D341Med (cell line): ENCODE results near the gene SLC9A2.
A peak's percentile ranks its signal among the peaks of the same experiment; 100 is the strongest.

ENCODE experiments used
- DNase-seq: peaks from one replicate; pipeline ENCODE4 v3.0.0; 2012; ENCODE audit warnings: low spot score

The SLC9A2 gene

GRCh38 chr2:102618452-102619413 is 620 bp upstream of the SLC9A2 start:
- peak; percentile 31 for DNase-seq

DNA sequence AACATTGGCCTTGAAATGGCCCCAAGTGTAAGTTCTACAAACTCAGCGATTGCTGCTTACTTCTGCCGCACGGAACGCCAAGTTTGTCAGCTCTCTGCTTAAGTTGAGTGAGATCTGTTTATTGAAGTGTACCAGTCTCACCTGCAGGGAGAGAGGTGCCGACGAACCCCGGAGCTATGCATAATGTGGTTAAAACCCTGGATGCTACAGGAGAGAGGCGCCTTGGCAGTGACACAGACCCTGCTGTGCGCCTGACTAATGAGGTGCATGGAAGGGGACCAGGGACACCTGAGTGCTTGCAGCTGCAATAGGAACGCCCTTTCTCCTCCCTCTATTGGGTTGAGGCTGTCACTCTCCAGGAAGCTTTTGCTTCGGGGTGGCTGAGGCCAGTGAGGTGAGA is 979 bp downstream of the SLC9A2 start:
- DNase-seq = no peak

DNA sequence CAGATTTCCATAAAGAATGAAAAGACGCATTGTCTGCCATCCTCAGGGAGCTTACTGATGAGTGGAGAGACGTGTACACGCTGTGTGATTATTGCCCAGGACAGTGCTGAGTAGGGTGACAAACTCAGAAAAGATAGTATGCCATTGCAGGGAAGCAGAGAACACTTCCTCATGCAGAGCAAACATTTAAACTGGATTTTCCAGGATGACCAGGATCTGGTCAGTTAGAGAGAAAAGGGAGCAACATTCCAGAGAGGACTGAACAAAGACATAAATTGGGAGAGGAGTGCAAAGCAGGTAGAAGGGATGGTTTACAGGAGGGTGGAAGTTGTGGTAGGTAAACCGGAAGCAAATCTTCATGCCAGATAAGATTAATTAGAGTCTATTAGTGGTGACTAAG is 2.3 kb downstream of the SLC9A2 start:
- no peak for DNase-seq

DNA sequence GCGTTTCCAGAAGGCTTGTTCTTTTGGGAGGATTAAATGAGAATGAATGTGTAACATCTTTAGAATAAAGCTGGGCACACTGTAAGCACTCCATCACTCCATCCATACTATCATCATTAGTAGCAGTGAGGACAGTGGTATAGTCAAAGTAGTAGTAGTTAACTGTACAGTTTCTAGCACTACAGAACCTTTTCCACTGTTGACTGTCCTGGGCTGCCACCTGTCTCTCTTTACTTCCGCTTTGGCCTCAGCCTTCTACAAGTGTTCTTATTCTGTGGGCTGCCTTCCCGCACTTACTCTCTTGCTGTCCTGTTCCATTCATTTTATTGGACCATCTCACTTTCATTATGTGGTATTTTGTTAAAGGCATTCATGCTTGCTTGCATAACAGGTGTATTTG is 3.3 kb downstream of the SLC9A2 start:
- DNase-seq = no peak

- no peak for DNase-seq
Observed at GRCh38 chr2:102630458-102630857, 11.1 kb downstream of the SLC9A2 start.

GRCh38 chr2:102632380-102633175 is 13.2 kb downstream of the SLC9A2 start:
- DNase-seq = no peak

DNA sequence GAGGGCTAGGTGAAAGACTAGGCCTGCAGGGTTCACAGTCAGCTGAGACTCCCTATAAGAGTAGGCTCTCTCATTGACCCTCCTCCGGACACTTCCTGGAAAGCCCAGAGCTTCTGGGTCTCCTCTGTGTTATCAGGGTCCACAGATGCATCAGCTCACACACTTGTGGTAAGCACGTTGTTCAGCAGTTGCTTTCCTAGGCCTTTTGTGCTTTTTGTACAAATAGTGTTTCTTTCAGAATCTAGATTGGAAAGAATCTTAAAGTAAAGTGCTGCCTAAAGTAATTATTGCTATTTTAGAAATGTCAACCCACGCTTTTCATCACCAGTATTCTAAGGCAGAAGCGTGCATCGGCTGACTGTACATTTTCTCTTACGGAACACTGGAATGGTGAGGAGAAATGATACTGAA is 15.5 kb downstream of the SLC9A2 start:
- no peak for DNase-seq

DNA sequence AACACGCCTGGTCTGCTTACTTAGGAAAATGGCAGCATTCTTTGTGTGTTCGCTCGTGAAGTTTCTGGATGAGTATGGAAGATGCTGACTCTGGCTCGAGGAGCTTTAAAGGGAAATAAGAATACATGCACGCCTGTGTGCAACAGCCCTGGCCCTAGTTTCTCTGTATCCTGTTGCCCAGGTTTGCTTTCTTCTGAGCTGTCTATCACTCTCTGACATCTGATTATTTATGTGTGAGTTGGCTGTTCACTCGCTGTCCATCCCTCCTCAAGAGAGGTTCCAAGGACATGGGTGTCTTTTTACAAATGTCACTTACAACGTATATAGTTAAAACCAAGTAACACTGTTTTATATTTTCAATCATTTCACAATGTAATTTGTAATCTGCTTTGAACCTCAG is 16.0 kb downstream of the SLC9A2 start:
- DNase-seq = no peak

- DNase-seq = no peak
Observed at GRCh38 chr2:102636283-102636907, 17.0 kb downstream of the SLC9A2 start.

GRCh38 chr2:102637358-102637757 is 18.0 kb downstream of the SLC9A2 start:
- no peak for DNase-seq

- DNase-seq = no peak
Observed at GRCh38 chr2:102639429-102639828, 20.1 kb downstream of the SLC9A2 start.

DNA sequence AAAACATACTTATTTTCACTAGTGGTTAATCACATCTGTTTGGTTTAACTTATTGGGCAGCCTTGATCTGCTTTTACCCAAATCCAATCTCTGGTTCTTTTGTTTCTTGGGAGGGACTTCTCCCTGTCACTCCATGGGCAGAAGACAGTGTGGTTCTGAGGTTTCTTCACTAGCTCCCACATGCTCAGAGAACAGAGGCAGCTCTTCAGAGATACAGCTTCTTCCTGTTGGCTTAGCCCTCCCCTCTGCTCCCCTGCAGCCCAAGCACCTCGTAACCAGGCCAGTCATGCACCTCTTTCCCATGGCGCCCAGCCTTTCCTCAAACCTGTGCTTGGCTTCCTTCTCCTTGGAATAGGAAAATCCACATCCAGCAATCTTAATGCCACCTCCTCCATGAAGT is 32.8 kb downstream of the SLC9A2 start:
- no peak for DNase-seq

DNA sequence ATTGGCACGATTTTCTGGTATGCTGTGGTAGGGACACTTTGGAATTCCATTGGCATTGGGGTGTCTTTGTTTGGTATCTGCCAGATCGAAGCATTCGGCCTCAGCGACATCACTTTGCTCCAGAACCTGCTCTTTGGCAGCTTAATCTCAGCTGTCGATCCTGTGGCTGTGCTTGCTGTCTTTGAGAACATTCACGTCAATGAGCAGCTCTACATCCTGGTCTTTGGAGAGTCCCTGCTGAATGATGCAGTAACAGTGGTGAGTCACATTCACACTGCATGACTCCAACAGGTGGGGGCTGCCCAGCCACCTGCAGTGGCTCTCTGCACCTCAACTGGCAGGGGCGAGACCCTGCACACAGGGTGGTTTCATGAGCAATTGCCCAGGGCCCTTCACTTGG is 38.4 kb downstream of the SLC9A2 start:
- no peak for DNase-seq

DNA sequence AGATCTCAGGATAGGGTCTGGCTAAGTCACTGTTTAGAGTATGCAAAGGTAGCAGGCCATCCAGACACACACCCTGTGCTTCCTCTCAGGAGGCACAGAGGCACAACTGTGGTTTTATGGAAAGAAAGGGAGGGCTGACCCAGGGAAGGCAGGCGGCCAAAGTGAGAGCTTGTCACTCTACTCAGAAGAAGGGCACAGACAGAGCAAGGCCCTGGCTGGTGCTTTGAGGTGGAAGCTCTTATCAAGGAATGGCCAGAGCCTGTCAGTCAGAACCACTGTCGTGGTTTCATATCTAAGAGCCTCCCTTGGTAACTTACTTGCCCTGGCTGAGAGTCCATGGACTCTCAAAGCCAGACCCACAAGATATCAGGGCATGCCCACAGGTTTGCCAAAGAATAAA is 40.7 kb downstream of the SLC9A2 start:
- no peak for DNase-seq

DNA sequence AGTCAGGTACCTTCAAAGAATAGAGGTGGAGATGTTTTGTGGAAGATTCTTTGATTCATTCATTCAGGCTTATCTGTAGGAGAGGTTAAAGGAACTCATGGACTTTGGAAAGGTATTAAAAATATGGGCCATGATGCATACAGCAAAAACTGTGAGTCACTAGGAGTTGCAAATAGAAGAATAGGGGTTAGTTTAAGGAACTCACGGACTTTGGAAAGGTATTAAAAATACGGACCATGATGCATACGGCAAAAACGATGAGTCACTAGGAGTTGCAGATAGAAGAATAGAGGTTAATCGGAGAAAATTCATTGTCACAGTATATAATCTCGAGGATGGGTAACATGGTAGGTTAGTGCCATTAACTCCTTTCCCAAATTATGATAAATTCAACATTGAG is 41.2 kb downstream of the SLC9A2 start:
- DNase-seq = no peak

GRCh38 chr2:102661846-102662245 is 42.5 kb downstream of the SLC9A2 start:
- DNase-seq = no peak

GRCh38 chr2:102662833-102663232 is 43.5 kb downstream of the SLC9A2 start:
- DNase-seq = no peak

- DNase-seq = no peak
Observed at GRCh38 chr2:102663381-102663780, 44.0 kb downstream of the SLC9A2 start.

DNA sequence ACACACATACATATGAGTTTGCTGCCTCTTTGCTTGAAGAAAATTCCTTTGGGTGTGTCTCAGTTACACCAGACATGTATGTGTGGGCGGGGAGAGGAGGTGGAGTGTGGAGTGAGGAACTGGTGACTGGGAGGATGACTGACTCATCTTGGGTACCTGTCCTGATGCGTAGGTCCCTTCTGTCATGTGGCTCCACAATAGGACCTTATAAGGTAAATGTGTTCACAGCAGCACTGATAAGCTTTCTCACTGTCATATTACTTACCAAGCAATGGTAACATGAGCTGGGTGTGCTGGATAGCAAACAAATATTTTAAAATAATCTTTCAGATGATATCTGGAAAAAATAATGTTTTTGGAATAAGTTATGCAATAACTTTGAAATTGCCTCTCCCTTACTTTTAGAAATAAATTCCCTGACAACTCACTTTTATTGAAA is 45.1 kb downstream of the SLC9A2 start:
- DNase-seq = no peak

GRCh38 chr2:102667072-102667471 is 47.7 kb downstream of the SLC9A2 start:
- DNase-seq = no peak

DNA sequence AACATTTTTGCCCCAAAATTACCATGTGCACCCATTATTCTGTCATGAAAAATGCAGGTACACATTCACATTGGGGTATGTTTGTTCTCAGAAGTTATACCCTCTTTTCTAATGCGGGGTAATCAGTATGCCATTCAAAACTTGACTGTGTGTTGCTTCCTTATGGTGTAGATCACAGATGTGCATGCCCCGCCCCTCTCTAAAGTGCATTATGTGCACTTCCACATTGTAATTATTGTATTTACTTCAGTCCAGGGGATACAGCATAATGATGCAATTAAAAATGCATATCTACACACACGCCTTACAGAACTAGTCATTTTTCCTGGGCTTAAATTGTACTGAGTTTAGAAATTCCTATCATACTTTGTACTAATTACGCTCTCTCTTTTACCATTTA is 48.8 kb downstream of the SLC9A2 start:
- DNase-seq = no peak

DNA sequence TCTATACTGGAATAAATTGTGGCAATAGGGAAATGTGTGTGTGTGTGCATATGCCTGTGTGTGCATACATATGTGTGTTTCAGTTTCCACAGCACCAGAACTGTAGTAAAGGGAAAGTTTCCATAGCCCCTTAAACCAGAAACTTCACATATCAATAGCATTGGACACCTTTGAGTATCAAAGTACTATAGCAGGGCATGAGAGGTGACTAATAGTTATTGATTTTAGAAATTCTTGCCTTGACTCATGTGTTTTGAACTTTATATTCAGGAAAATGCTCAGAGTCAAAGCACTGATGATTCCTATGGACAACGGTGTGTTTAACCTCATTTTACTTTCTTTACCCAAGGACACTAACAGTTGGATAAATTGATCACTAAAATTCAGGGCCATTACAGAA is 50.0 kb downstream of the SLC9A2 start:
- DNase-seq = no peak
